HG03108 (cell line): Measurements from ENCODE around the gene MAPKBP1.

ENCODE experiments used
- ATAC-seq: cut with Tn5 transposase; IDR thresholded peaks from one replicate; pipeline ENCODE4 v1.9.1; 2021; ENCODE audit warnings: moderate library complexity; ENCODE audit not compliant: unreplicated experiment

MAPKBP1 gene

DNA sequence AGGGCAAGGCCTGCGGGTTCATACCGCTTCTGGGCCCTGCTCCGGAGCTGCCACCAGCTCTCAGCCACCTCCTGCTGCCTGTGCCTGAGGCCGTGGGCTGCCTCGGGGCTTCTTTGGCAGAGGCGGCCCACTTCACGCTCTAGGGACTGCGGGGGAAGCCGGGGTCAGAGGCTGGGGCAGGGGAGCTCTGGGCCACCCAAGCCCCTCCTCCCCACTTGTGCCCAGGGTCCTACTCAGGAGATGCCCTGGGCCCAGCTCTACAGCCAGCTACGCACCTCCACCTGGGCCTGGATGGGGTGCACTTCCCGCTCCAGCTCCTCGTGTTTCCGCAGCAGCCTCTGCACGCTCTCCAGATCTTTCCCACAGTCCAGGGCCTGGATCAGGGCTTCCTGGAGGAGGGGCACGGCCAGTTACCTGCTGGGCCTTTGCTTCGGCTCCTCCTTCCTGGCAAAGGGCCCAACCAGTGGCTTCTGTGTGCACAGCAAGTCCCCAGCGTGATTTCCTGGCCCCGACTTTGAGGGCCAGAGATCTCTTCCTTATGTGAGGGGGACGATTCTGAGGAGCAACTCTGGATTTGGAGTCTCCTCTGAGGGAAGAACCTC, 88.3 kb downstream of the MAPKBP1 start:
- no peak for ATAC-seq

GRCh38 chr15:41865490-41866055, 91.3 kb downstream of the MAPKBP1 start:
- ATAC-seq: no peak

GRCh38 chr15:41866263-41866703, 92.0 kb downstream of the MAPKBP1 start:
- no peak for ATAC-seq

GRCh38 chr15:41866872-41867579, 92.7 kb downstream of the MAPKBP1 start:
- no peak for ATAC-seq

GRCh38 chr15:41868321-41868720, 94.0 kb downstream of the MAPKBP1 start:
- no peak for ATAC-seq

DNA sequence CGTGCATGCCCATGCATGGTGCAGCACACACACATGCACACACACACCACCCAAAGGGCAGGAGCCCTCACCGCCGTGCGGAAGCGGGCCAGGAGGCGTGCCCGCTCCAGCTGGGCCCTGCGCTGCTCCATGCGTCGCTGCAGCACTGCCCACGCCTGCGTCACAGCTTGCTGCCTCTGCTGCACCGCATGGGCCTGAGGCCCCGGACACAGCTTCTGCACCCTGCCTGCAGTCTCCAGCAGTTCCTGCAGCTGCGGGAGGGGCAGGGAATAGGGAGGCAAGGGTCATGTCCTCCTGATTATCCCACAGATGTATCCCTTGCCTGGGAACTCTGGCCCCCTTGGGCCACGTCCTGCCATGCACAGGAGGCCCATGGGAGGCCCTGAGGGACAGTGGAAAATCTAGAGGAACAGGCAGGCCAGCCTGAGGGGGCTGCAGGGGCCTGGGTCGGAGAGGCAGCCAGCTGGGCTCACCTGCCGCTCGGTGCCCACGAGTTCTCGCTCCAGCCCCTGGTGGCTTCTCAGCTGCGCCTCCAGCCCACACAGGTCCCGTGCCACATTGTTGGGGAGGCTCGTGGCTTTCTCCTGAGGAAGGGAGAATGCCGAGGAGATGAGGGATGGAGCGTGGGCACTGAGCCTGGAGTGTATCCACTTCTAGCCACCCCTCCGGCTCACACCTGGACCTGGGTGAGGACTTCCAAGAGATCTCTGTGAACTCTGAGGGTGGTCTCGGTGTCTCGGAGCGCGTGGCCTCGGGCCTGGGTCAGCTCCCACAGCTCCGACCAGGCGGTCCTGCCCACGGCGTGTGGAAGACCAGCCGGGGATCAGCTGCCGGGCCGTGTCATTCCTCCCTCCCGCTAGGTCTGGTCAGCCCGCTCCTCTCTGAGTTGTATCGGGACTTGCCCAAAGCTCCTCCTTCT, 95.7 kb downstream of the MAPKBP1 start:
- ATAC-seq: no peak

- no peak for ATAC-seq
Measured at GRCh38 chr15:41870689-41871081, 96.4 kb downstream of the MAPKBP1 start.

DNA sequence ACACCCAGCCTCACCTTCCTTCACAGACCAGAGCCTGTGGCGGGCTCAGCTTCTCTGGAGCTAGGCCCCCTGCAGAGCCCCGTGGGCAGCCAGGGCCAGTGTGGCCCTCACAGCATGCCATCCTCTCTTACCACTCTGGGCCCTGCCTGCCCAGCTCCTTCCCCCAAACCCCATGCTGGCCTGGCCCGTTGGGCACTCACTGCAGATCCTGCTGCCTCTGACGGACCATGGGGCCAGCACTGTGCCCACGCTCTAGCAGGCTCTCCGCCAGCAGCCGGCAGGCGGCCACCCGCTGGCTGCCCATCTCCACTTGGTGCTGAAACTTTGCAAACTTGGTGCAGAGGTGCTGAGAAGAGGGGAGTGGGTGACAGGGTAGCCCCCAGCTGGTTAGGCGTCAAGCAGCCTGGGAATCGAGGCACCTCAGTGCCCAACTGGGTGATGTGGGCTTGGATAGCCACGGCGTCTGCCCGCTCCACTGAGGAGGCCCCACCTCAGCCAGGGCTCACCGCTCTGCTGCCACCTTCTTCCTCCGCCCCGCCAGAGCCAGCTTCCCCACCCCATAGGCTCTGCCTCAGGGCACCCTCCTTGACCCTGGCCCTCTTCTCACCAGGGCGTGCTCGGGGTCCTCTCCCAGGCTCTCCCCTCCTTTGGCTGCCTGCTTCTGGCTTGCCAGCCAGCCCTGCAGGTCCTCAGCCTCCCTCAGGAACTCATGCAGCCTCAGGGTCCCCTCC, 97.1 kb downstream of the MAPKBP1 start:
- no peak for ATAC-seq

DNA sequence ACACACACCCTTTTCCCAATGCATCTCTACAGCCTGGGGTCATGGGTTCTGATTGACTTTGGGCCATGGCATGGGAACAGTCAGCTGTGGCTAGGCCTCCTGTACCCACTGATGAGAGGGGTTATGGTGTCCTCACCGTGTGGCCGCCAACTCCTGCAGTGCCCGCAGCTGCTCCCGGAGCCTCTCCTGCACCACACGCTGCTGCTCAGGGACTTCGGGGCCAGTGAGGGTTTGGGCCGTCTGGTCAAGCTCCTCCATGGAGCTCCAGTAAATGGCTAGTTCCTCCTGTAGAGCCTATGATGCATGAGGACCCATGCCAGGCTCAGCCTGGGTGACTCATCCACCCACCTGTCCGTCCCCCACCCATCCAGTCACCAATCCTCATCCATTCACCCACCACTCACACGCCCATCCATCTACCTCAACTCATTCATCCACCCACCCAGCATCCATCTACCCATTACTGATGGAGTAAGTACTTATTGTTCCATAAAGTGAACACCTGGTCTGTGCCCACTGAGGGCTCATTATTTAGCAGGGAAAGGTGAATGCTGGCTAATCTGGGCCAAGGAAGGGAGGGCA, 98.0 kb downstream of the MAPKBP1 start:
- no peak for ATAC-seq

GRCh38 chr15:41873711-41874110, 99.4 kb downstream of the MAPKBP1 start:
- no peak for ATAC-seq

DNA sequence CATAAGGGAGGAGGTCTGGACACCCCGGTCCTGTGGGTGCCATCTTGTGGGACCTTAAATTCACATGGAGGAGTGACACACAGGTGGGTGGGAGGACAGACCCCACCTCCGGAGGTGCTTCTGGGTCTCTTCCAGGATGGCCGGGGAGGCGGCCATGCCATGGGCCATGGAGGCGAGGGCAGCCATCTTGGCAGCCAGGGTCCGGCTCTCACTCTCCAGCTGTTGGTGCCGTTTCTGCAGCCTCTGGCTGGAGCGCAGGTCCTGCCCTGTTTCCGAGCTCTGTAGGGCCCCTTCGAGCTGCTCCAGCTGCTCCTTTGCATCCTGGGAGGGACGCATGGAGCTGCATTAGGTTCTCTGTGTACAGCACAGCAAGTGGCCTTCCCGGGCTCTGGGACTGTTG, 100.5 kb downstream of the MAPKBP1 start:
- no peak for ATAC-seq

- ATAC-seq: no peak
Measured at GRCh38 chr15:41876007-41876406, 101.7 kb downstream of the MAPKBP1 start.

GRCh38 chr15:41876689-41877088, 102.4 kb downstream of the MAPKBP1 start:
- ATAC-seq: no peak
